Raji (cell line): ENCODE data around the gene MAST3.
A peak's percentile ranks its signal among the peaks of the same experiment; 100 is the strongest.

ENCODE experiments used
- POLR2A ChIP-seq: IDR thresholded peaks from 2 replicates; pipeline ENCODE4 v1.6.1; 2011; ENCODE audit warnings: low read depth, low read length, control low read depth; ENCODE audit not compliant: insufficient read depth

Gene MAST3

DNA sequence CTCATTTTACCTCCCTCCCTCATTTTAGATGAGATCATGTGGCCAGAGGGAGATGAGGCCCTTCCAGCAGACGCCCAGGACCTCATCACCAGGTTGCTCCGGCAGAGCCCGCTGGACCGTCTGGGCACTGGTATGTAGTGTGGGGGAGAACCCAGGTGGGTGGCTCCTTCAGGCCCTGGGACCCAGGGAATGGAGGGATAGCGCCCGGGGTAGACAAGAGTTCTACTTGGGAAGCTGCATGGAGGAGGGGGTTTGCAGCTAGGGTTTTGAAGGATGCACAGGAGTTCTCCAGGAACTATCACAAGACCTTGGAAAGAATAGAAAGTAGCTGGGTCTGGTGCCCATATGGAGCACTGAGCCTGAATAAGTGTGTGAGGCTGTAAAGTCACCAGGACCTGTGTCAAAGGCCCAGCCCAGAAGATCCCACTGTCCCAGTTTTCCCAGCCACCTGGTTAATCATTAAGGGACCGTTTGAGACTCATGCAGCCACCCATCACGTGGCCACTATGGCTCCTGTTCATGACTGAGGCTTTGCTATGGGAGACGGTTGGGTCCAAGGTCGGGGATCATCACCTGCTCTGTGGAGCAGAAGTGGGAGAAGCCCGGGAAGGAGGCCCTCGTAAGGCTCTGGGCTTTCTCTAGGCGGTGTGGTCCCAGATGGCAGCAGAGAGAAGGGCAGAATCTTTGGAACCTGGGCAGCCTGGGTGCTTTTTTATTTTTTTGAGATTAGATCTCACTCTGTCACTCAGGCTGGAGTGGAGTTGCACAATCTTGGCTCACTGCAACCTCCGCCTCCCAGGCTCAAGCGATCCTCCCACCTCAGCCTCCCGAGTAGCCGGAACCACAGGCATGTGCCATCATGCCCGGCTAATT lies 38.4 kb downstream of the MAST3 start:
- TF ChIP-seq POLR2A, result no peak

GRCh38 chr19:18137242-18137641 lies 39.7 kb downstream of the MAST3 start:
- no peak for TF ChIP-seq POLR2A

DNA sequence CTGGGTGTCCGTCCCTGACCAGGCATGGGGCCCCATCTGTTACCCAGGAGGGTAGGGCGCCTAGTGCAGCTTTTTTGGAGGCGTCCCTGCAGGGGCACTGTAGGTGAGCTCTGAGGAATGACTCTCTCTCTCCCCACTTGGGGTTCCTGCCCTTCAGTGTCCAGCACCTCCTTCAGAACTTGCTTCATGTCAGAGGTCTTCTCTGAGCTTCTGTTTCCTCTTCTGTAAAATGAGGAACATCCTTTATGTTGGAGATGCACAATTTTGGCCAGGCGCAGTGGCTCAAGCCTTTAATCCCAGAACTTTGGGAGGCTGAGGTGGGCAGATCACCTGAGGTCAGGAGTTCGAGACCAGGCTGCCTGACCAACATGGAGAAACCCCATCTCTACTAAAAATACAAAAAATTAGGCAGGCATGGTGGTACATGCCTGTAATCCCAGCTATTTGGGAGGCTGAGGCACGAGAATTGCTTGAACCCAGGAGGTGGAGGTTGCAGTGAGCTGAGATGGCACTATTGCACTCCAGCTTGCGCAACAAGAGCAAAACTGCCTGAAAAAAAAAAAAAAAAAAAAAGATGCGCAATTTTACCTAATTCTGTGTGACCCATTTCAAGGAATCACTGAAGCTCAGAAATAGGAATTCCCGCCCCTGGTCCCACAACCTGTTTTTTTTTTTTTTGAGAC lies 40.2 kb downstream of the MAST3 start:
- no peak for TF ChIP-seq POLR2A

DNA sequence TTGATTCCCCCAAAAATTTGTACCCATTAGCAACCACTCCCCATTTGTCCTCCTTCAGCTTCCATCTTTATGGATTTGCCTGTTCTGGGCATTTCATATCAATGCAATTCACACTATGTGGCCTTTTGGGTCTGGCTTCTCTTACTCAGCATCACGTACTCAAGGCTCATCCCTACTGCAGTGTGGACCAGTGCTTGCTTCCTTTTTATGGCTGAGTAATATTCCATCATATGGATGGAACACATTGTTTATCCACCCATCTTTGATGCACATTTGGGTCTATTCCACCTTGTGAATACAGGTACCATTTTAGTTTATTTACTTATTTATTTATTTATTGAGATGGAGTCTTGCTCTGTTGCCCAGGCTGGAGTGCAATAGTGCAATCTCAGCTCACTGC lies 42.9 kb downstream of the MAST3 start:
- TF ChIP-seq POLR2A, result no peak

DNA sequence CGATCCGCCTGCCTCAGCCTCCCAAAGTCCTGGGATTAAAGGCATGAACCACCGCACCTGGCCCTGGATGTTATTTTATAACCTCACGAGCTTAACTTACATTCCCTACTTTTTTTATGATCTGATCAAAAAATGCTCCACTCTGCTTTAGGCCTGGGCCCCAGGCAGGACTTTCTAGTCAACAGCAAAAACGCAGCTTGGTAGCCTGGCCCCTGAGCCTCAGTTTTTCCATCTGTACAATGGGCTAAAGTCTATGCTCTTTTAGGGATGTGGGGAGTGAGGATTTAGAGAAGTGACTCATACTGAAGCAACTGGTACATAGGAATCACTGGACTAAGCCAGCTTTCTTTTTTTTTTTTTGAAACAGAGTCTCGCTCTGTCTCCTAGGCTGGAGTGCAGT lies 43.5 kb downstream of the MAST3 start:
- no peak for TF ChIP-seq POLR2A

DNA sequence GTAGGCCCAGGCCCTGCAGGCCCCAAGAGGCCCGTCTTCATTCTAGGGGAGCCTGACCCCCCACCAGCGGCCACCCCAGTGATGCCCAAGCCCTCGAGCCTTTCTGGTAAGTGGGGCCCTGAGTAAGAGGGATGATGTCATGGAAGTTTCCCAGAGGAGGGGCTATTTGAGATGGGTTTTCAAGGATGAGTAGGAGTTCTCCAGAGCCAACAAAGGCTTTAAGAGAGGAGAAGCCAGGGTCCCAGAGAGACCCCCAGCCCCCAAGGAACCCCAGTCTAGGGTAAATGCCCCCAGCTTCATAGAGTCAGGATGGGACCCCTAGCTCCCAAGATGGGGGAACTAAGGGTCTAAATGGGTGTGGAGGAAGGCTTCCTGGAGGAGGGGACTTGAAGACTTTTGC lies 46.3 kb downstream of the MAST3 start:
- no peak for TF ChIP-seq POLR2A

GRCh38 chr19:18144361-18144760 lies 46.8 kb downstream of the MAST3 start:
- TF ChIP-seq POLR2A, result no peak

- no peak for TF ChIP-seq POLR2A
Observed at GRCh38 chr19:18144906-18145305, 47.3 kb downstream of the MAST3 start.

DNA sequence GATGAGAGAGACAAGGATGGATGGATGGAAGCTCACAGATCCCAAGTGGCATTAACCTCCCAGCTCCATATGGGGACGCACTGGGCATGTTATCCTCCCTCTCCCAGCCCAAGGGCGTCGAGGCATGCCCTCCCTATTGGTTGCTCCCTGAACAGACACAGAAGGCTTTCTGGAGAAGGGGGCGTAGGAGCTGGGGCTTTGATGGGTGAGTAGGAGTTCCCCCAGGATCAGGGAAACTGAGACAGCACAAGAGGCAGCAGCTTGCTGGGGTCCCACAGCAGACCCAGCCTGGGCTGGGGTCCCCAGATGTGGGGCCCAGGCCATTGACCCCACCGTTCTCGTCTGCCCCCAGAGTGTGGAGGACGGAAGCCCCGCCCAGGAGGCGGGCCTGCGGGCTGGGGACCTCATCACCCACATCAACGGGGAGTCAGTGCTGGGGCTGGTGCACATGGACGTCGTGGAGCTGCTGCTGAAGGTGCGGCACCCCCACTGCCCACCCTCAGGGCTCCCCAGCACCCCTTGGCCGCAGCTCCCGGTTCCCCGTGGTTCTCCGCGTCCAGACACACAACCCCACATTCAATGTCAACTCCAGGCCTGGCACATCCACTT lies 47.9 kb downstream of the MAST3 start:
- TF ChIP-seq POLR2A, result no peak

DNA sequence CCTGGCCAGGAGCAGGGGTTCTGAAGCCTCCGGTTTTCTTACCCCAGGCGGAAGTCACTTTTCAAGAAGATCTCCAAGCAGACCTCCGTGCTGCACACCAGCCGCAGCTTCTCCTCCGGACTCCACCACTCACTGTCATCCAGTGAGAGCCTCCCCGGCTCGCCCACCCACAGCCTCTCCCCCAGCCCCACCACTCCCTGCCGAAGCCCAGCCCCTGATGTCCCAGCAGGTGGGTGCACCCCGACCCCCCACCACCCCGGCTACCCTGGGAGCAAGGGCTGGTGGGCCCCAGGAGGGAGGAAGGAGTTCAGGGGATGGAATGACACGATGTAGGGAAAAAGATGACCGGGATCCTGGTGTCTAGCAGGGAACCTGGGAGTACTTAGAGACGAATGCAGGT lies 49.8 kb downstream of the MAST3 start:
- no peak for TF ChIP-seq POLR2A

- no peak for TF ChIP-seq POLR2A
Observed at GRCh38 chr19:18149596-18149975, 52.0 kb downstream of the MAST3 start.

GRCh38 chr19:18150776-18151624 lies 53.4 kb downstream of the MAST3 start:
- TF ChIP-seq POLR2A, result no peak

- TF ChIP-seq POLR2A, result peak; percentile 44; the same call in 1 of the 2 replicates
Observed at GRCh38 chr19:18152442-18152816, 54.9 kb downstream of the MAST3 start.

DNA sequence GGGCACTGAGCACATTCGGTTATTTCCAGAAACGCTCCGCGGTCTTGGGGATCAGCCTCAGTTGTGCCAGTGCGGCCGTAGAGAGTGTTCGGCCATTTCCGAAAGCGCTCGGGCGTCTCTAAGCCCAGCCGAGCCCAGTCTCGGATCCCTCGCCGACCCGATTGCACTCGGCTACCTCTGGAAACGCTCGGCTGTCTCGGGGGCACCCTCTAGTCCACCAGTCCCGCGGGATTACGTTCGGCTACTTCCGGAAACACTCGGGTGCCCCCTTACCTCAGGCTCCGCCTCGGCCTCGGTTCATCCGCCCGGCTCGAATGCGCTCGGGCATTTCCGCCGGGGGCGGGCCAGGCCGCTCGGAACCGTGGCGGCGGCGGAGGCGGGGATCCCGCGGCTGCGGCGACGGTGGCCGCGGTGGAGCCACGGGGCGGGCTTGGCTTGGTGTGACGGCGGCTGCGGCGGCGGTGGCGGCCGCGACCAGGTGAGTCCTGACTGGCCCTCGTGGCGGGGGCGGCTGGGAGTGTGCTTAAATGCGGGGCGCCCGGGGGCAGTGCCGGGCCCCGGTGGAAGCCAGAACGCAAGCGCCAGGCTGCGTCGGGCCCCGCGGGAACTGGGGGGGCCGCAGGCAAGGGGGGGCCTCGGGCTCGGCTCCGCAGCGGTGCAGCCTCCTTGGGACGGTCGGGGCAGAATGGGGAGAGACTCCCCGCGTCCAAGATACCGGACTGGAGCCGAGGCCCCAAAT lies 55.4 kb downstream of the MAST3 start, which contains the start of gene PIK3R2:
PIK3R2 (plus strand) TSS at position 347 of the 739 bp plus-strand sequence. CDS start 2,717 bp downstream, outside the sequence.
- TF ChIP-seq POLR2A, result peak; percentile 71
